Fibroblast of villous mesenchyme (primary cell): ENCODE data around the gene ANXA1. TPM values are rescaled to one million over a fixed set of nuclear protein-coding genes. Genes with fewer than 3 reads are reported as not detected.

Source experiments
- DNase-seq: peaks from one replicate; pipeline ENCODE4 v3.0.0-alpha.2; 2010; ENCODE audit warnings: low read depth
- H3K4me3 ChIP-seq: 2 replicates; pipeline ENCODE4 v1.5.1; 2011; ENCODE audit warnings: low read depth, mild to moderate bottlenecking, low read length
- total RNA-seq: library from RNA; depleted of rRNA; stranded (reverse); fragments of >200 nt; gene quantifications from 2 replicates; pipeline ENCODE4 v1.2.3, GENCODE V29; 2012
- TF ChIP-seq, protein P1 (sequence below): IDR thresholded peaks from 2 replicates; pipeline ENCODE4 v1.5.1; 2012; ENCODE audit warnings: low read depth, mild to moderate bottlenecking, low read length; ENCODE audit not compliant: insufficient read depth

The ANXA1 gene
- total RNA-seq, 1 donor, result 798 TPM

DNA sequence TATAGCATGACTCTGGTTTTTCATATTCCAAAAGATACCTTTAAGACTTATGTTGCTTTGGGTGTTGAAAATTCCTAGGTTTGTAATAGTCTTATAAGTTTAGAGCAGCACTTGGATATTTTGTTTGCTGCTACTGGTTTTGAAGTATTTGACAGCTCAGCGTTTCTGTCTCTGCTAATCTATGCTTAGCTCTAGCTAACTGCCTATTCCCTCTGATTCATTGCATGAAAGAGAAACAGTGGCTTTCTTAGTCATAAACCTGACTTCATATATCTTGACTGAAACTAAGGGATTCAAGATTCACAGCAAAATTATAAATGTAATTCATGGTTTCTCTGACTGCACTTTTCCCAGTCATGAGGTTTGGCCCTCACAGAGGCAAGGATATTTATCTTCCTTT is 35.6 kb upstream of the ANXA1 start:
- TF ChIP-seq, protein P1, sequence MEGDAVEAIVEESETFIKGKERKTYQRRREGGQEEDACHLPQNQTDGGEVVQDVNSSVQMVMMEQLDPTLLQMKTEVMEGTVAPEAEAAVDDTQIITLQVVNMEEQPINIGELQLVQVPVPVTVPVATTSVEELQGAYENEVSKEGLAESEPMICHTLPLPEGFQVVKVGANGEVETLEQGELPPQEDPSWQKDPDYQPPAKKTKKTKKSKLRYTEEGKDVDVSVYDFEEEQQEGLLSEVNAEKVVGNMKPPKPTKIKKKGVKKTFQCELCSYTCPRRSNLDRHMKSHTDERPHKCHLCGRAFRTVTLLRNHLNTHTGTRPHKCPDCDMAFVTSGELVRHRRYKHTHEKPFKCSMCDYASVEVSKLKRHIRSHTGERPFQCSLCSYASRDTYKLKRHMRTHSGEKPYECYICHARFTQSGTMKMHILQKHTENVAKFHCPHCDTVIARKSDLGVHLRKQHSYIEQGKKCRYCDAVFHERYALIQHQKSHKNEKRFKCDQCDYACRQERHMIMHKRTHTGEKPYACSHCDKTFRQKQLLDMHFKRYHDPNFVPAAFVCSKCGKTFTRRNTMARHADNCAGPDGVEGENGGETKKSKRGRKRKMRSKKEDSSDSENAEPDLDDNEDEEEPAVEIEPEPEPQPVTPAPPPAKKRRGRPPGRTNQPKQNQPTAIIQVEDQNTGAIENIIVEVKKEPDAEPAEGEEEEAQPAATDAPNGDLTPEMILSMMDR, result no peak
- DNase-seq, result peak; percentile 73
- H3K4me3 ChIP-seq, result no peak overlapping the region

DNA sequence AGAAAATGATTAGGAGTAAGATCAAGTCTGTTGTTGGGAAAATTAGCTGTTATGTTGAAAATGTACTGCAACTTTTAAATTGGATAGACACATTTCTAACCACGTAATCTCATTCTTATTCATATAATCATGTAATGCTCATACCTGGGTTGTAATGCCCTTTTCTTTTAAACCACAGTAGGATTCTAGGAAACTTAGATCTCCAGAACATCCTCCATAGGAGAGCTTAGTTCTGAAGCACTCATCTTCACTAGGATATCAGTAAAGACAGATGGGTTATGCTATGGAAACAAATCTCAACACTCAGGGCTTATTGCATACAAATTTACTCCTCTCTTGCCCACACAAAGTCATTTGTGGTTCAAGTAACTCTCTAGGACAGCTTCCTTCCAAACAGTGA is 34.8 kb upstream of the ANXA1 start:
- no peak overlapping the region for H3K4me3 ChIP-seq
- DNase-seq, result no peak
- TF ChIP-seq, protein P1, result no peak

DNA sequence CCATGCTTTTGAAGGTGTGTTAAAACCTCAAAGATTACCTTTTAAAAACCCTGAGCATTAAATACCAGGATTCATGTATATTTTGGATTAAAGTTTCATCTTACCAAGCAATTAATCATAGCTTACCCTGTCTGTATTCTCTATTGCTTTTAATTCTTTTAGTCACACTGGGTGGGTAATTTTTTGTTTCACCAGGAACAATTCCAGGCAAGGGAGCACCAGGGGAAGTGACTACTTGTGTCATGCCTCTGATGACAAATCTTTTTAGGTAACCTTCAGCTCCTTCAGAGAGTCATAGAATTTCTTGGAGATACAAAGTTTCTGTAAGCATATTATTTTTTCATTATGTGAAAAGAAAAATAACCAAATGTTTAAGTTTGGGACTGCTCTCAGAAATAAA is 33.4 kb upstream of the ANXA1 start:
- no peak for DNase-seq
- no peak overlapping the region for H3K4me3 ChIP-seq
- TF ChIP-seq, protein P1, result no peak

DNA sequence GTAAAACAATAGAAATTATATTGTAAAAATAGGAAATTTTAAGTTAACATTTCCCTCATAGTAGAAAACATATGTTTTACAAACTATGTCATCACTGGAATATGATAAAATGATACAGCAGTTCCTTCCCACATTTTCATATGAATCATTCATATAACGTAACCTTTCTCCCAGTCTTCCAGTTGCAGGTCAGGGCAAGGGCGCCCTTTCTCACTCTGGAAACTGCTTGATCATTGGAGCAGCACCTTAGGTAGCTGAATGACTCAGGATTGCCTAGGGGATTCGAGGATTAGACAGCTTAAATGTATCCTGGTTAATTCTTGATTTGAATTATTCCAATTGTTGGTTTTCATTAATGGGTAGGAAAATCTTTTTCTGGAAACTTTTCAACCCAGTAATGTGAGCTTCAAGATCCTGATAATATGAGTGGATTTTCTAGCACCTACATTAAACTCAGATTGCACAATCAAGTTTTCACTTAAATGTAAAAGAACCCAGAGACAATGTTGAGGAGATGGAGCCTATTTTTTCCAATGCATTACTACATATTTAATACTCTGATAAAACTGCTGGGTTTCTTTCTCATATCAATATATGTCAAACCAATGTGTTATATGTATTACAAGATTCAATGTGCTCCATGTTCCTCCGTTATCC is 32.6 kb upstream of the ANXA1 start:
- H3K4me3 ChIP-seq, result no peak overlapping the region
- peak; percentile 62 for DNase-seq
- TF ChIP-seq, protein P1, result no peak

DNA sequence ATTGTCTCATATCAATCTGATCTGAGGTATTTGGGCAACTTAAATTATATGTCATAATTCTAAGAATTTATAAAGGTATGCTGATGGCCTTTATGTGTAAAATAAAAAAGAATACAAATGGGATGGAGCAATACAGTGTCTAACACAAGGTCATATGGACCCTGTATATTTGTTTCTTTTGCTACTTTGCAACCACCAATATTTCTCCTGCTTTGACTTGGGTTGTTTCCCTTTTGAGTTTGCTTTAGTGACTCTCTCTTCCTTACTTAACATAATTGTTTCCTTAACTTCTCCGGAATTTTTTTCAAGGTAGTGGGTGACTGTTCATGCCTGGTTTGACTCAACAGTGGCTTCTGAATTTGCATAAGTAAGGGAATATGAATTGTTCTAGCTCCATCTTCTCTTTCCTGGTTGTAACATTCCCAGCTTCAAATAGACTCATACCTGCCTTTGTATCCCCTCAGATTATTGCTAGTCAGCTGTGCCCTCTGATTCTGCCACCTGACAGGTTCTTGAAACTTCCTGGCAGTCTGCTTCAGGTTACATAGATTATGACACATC is 30.2 kb upstream of the ANXA1 start:
- DNase-seq, result no peak
- no peak overlapping the region for H3K4me3 ChIP-seq
- TF ChIP-seq, protein P1, result no peak

DNA sequence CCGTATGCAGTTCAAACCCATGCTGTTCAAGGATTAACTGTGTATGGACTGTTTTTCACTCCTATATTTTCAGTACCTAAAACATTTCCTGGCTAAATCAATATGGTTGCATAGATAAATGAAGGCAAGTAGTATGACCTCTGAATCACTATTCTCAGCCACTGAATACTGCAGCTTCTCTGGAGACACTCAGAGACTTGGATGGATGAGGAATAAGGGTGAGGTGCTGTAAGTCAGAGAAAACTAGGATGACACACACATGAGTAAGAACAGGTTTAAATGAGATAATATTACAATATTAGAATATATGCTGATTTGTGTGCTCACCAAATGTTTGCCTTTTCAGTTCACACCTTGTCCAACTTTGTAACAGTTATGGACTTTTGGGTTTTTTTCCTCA is 26.0 kb upstream of the ANXA1 start:
- no peak for DNase-seq
- no peak overlapping the region for H3K4me3 ChIP-seq
- TF ChIP-seq, protein P1, result no peak
